TTC549 (cell line): ENCODE results near the gene E2F1.
"Not testable (repeated sequence)": the region's sequence is repeated elsewhere in the genome, so short reads cannot be mapped to it uniquely, and the experiment has no call there.

Experiments used
- FAIRE-seq: peaks from 2 replicates; lab custom pipeline; 2012; peaks lifted over from hg19 to GRCh38; lab: Jason Lieb, UNC

The E2F1 gene

DNA sequence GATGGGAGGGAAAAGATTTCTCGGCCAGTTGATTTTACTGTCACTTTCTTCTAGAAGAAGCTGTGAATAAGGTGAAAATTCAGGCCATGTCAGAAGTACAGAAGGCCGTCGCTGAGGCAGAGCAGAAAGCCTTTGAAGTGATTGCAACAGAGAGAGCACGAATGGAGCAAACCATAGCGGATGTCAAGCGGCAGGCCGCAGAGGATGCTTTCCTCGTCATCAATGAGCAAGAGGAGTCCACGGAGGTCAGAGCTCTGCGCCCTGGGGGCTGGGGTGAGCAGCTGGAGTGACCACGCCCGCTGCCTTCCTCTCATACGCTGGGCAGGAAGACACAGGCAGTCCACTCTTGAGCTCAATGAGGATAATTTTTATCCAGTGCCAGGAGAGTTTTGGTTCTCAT, 45.9 kb downstream of the E2F1 start:
- no peak for FAIRE-seq

- no peak for FAIRE-seq
Observed at GRCh38 chr20:33636776-33637175, 49.4 kb downstream of the E2F1 start.

DNA sequence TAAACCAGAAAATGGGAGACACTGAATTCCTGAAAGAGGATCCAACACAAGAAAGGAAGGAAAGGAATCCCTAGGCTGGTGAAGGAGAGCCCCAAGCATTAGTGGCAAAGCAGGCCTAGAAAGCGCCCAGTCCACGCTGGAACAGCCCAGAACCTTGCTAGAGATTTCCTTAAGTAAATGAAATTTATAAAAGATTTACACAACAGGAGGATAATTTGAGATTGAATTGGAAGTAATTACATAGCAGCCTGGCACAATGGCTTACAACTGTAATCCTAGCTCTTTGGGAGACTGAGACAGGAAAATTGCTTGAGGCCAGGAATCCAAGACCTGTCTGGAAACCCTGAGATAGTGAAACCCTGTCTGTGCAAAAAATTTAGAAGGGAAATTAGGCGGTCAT, 50.8 kb downstream of the E2F1 start:
- FAIRE-seq, result no peak

GRCh38 chr20:33631910-33632309, 54.3 kb downstream of the E2F1 start:
- not testable (repeated sequence) for FAIRE-seq

- FAIRE-seq, result no peak
Observed at GRCh38 chr20:33630507-33630906, 55.7 kb downstream of the E2F1 start.

DNA sequence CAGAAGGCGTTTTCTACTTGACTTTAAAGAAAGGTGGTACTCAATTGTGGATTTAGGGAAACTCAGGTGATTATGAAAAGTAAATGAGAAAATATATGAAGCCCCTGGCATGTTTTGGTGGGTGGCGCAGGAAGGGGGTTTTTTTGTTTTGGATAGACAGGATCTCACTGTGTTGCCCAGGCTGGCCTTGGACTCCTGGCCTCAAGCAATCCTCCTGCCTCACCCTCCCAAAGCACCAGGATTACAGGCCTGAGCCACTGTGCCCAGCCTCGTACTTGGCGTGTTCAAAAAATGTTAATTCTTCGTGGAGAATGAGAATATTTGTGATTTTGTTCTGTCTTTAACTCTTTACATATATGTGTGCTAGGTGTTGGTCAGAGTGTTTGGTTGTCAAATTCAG, 56.2 kb downstream of the E2F1 start:
- FAIRE-seq, result no peak

DNA sequence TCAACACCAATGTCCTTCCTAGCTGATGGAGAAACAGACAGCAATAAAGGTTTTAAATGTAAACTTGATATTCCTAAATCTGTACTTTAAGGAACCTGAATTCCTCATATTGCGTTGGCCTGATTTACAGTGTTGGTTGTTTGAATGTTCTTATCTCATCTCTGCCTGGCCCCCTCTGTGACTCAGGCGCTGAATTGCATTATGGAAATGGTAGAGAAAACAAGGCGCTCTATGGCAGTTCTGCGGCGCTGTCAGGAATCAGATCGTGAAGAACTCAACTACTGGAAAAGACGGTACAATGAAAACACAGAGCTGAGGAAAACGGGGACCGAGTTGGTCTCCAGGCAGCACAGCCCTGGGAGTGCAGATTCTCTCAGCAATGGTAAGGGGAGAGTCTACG, 56.7 kb downstream of the E2F1 start:
- no peak for FAIRE-seq

DNA sequence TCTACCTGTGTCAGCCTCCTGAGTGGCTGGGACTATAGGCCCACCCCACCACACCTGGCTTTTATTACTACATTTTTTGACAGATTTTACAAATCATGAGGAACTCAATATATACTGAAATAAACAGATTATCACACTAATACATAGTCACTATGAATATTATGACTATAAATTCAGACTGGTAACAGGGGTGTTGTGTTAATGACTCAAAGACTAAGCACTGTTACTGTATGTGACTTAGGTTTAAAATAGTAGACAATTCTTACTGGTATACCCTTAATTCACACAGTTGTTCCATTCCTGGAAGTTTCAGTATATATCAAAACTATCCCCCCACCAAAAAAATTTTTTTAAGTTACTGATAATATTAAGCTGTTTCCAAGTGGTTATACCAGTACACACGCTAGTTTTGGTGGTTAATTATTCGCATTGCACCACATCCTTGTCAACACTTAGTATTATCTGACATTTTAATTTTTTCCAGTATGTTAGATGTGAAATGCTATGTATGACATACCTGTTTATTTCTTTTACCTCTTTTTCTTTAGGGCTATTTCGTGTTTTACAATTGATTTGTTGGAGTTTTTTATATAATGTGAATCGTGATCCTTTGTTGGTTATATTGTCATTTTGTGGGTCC, 58.5 kb downstream of the E2F1 start:
- FAIRE-seq, result no peak

DNA sequence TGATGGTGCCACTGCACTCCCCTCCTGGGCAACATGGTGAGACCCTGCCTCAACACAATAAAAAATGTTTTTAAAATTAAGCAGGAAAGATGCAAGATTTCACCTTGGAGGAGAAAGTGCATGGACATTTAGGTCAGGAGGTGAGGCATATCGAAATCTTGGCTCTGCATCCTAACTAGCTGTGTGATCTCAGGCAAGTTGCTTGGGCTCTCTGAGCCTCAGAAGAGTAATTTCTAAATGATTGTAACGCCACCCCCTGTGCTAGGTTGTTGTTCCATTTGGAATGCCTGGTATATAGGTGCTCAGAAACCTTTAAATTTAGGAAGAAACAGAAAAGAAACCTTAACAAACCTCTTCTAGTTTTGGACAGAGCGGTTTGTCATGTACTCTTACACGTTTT, 60.0 kb downstream of the E2F1 start:
- FAIRE-seq, result no peak
